Activated CD4-positive, alpha-beta T cell treated with anti-CD3 and anti-CD28 coated beads for 36 hours (primary cell): ENCODE results near the gene COL4A4. TPM values are rescaled to one million over a fixed set of nuclear protein-coding genes. Genes with fewer than 3 reads are reported as not detected.
"Not testable (repeated sequence)": the region's sequence is repeated elsewhere in the genome, so short reads cannot be mapped to it uniquely, and the experiment has no call there.

ENCODE experiments used
- ATAC-seq: fragments of 200-7000 bp; cut with Tn5 transposase; one replicate; pipeline ENCODE4 v1.10.0; 2021; ENCODE audit warnings: mild to moderate bottlenecking, moderate library complexity
- CTCF ChIA-PET: fragments of 350-600 bp; sonication (Branson Sonifier 250); formaldehyde crosslinking; loops from one replicate; lab custom pipeline; 2021; ENCODE audit warnings: antibody characterized with exemption; lab: Charles Lee
- POLR2A ChIA-PET: fragments of 350-600 bp; sonication (Branson Sonifier 250); formaldehyde crosslinking; loops from one replicate; lab custom pipeline; 2021; ENCODE audit warnings: antibody characterized with exemption, inconsistent platforms; lab: Charles Lee
- DNase-seq: peaks from one replicate; pipeline ENCODE4 v3.0.0-alpha.2; 2020
- H3K27ac Mint-ChIP-seq: one replicate; pipeline ENCODE4 v1.8.0; 2021; ENCODE audit warnings: mixed read lengths
- H3K27me3 Mint-ChIP-seq: one replicate; pipeline ENCODE4 v1.8.0; 2021; ENCODE audit warnings: mixed read lengths
- H3K36me3 Mint-ChIP-seq: one replicate; pipeline ENCODE4 v1.8.0; 2021; ENCODE audit warnings: low read depth, mixed read lengths
- H3K4me1 Mint-ChIP-seq: one replicate; pipeline ENCODE4 v1.8.0; 2021; ENCODE audit warnings: mixed read lengths
- H3K4me3 Mint-ChIP-seq: one replicate; pipeline ENCODE4 v1.8.0; 2021; ENCODE audit warnings: mild to moderate bottlenecking, moderate library complexity, mixed read lengths
- H3K9me3 Mint-ChIP-seq: one replicate; pipeline ENCODE4 v1.8.0; 2021; ENCODE audit warnings: low read depth, mixed read lengths
- intact Hi-C, 2 experiments: fragments of 100-400 bp; cut with DNase I in 1 of 2; cut with micrococcal nuclease in 1 of 2; formaldehyde crosslinking; loops; one replicate each; pipeline versions ENCODE4 v1.14.2 to v1.15.1; 2022 to 2024; cut with DNase I, micrococcal nuclease
- total RNA-seq, 2 experiments: library from RNA; stranded (reverse); gene quantifications; one replicate each; pipeline ENCODE4 v1.2.3, GENCODE V29; 2021

The COL4A4 gene
- total RNA-seq, 2 experiments from 2014 or later = not detected

DNA sequence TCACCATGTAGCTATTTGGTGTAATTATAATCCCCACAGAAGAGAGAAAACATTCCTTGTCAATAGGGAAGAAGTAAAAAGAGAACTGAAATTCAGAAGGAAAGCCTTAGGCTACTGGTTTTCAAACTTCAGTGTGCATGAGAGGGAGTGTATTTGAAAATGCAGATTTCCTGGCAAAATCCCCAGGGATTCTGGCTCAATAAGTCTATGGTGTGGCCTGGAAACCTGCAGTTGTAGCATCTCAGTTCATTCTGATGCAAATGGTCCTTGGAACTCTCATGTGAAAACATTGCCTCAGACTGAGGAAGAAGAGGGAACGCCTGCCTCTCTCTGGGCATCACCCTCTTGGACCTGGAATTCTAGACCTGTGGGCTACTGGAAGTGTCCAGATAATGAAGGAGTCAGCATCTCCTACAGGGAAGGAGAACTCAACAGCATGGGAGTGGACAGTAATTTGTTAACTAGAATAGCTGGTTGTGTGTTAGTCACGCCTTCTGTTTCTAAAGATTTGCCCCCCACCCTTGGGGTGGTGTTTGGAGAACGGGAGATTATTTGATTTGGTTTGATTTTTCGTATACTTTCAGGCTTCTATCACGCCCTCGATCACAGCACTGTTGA, 21.7 kb upstream of the COL4A4 start:
- POLR2A ChIA-PET = interaction anchor here (0.7 kb wide), 1 partner anchor 20 kb away, joined by 4 read pairs; no protein-coding TSS in a partner anchor
- CTCF ChIA-PET = no interaction called here

DNA sequence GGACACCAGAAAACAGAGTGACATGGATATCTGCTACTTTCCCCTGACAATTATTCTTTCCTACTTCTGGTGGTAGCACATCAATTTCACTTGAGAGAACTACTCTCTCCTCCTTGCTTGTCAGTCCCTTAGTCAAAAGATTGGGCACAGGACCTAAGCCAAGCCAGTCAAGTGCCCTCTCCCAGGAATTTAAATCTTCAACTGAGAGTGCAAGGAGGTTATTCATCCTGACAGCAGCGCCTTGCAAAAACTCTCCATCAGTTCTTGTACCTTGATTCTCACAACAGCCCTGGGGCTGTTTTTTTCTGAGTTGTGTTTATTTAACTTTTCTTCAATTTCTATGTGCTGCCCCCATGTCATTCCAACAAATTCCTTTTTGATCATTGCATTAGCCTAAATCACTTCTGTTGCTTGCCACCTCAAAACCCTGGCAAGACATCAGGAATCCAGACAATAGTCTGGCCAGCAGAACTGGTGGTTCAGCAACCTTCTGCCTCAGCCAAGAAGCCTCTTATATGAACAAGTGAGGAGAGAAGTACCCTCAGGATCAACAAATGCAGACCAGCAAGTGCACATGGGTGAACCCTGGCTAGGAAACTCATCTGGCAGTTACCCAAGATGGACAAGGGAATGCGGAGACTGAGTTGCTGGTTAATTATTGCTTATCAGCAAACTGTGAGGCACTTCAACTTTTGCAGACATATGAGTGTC, 19.8 kb upstream of the COL4A4 start:
- no peak for DNase-seq
- Mint-ChIP-seq H3K4me3 (no peak overlapping the region), H3K36me3 (no peaks in the 10 kb centered on the region), H3K27me3 (peaks cover 12% of the 10 kb centered on the region), H3K27ac (no peak overlapping the region), H3K4me1 (no peaks in the 10 kb centered on the region), H3K9me3 (no peaks in the 10 kb centered on the region)
- ChIA-PET CTCF (no interaction called here), POLR2A (no interaction called here)
- intact Hi-C loops = no loop called here
- ATAC-seq = no peak

More for the DNA sequence above, 21.7 kb upstream of the COL4A4 start:
- intact Hi-C loops = no loop called here
- Mint-ChIP-seq H3K4me3 (no peak overlapping the region), H3K4me1 (no peaks in the 10 kb centered on the region), H3K27me3 (peaks cover 14% of the 10 kb centered on the region), H3K27ac (no peak overlapping the region), H3K9me3 (no peaks in the 10 kb centered on the region), H3K36me3 (no peaks in the 10 kb centered on the region)
- DNase-seq = no peak
- no peak for ATAC-seq

DNA sequence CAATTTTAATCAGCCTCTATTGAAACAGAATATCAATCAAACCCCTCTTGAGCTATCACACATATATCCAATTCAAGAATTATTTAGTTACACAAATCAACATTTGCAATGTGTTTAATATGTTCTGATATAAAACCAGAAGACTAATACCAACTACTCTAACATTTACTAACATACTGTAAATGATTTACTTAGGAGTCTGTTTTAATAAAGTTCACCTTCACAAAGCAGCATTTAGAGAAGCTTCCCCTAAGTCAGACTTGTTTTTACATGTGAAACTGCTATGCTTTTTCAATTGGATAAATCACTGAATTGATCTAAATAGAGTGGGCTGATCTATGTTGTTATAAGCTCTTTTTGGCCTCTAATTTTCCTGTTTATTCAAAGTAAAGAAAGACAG, 18.8 kb upstream of the COL4A4 start:
- ATAC-seq (no peak), DNase-seq (no peak)
- H3K4me3 Mint-ChIP-seq = no peak overlapping the region
- no peaks in the 10 kb centered on the region for H3K9me3 Mint-ChIP-seq
- intact Hi-C loops = no loop called here
- no peaks in the 10 kb centered on the region for H3K36me3 Mint-ChIP-seq
- ChIA-PET POLR2A (no interaction called here), CTCF (interaction anchor here (0.7 kb wide), 1 partner anchor 1501 kb away, joined by 3 read pairs; no protein-coding TSS in a partner anchor)
- H3K27ac Mint-ChIP-seq = no peak overlapping the region
- H3K27me3 Mint-ChIP-seq = peaks cover 11% of the 10 kb centered on the region
- H3K4me1 Mint-ChIP-seq = no peaks in the 10 kb centered on the region

DNA sequence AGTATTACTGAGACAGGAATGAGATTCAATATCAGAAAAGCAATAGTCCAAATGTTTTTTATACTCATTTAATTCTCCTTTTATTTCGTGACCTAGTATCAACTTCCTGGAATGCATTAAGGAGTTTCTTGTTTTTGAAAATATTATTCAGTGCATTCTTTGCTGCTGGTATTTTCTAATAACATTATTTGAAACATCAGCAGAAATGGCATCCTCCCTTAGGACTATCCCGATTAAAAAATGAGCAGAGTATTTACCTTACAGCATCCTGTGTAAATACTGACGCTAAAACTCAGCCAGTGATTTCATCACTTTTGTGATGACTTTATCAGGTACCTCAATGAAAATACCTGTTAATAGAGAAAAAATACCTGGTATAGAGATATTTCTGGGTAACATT, 16.8 kb upstream of the COL4A4 start:
- intact Hi-C loops = no loop called here
- Mint-ChIP-seq H3K4me1 (no peaks in the 10 kb centered on the region), H3K27me3 (peaks cover 7% of the 10 kb centered on the region), H3K36me3 (no peaks in the 10 kb centered on the region), H3K27ac (no peak overlapping the region), H3K4me3 (no peak overlapping the region), H3K9me3 (no peaks in the 10 kb centered on the region)
- ChIA-PET POLR2A (no interaction called here), CTCF (no interaction called here)
- ATAC-seq (no peak), DNase-seq (no peak)

- H3K9me3 Mint-ChIP-seq = no peaks in the 10 kb centered on the region
- ATAC-seq (no peak), DNase-seq (no peak)
- POLR2A ChIA-PET = no interaction called here
- peaks cover 7% of the 10 kb centered on the region for H3K27me3 Mint-ChIP-seq
- H3K4me1 Mint-ChIP-seq = no peaks in the 10 kb centered on the region
- intact Hi-C loops = no loop called here
- no peak overlapping the region for H3K27ac Mint-ChIP-seq
- no peaks in the 10 kb centered on the region for H3K36me3 Mint-ChIP-seq
- CTCF ChIA-PET = no interaction called here
- no peak overlapping the region for H3K4me3 Mint-ChIP-seq
Measured at GRCh38 chr2:227179988-227180685, 16.1 kb upstream of the COL4A4 start.

DNA sequence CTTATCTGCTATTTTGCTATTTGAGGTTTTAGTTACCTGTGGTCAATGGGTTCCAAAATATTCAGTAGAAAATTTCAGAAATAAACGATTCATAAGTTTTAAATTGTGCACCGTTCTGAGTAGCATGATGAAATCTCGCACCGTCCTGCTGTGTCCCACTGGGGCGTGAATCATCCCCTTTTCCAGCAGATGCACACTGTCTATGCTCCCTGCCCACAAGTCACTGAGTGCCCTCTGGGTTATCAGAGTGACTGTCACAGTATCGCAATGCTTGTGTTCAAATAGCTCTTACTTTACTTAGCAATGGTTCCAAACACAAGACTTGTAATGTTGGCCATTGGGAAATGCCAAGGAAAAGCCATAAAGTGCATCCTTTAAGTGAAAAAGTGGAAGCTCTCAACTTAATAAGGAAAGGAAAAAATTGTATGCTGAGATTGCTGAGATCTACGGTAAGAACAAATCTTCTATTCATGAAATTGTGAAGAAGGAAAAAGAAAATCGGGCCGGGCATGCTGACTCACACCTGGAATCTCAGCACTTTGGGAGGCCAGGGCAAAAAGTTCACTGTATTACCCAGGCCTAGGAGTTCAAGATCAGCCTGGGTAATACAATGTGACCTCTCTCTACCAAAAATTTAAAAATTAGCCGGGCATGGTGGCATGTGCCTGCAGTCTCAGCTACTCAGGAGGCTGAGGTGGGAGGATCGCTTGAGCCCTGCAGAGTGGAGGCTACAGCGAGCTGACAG, 13.8 kb upstream of the COL4A4 start:
- Mint-ChIP-seq H3K27me3 (peaks cover 6% of the 10 kb centered on the region), H3K36me3 (no peaks in the 10 kb centered on the region), H3K4me1 (no peaks in the 10 kb centered on the region), H3K9me3 (no peaks in the 10 kb centered on the region), H3K27ac (no peak overlapping the region), H3K4me3 (no peak overlapping the region)
- POLR2A ChIA-PET = interaction anchor here (0.6 kb wide), 1 partner anchor 68 kb away, joined by 3 read pairs; no protein-coding TSS in a partner anchor
- no peak for DNase-seq
- ATAC-seq = no peak
- intact Hi-C loops = no loop called here
- CTCF ChIA-PET = interaction anchor here (0.5 kb wide), 1 partner anchor 15 kb away, joined by 3 read pairs; no protein-coding TSS in a partner anchor

DNA sequence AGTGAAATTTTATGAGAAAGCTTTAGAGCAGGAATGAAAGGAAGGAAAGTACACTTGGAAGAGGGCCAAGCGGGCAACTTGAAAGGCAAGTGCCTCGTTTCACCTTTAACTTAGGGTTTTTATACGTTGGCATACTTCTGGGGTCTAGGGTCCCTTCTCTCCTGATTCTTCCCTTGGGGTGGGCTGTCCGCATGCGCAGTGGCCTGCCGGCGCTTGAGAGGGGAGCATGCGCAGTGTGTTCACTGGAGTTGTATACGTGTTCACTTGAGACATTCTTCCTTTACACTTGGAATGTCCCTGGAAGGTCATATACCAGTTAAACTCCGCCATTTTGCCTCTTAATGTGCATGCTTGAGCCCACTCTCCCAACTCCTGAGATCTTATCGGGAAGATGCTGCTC, 7.8 kb upstream of the COL4A4 start:
- H3K36me3 Mint-ChIP-seq, CTCF ChIA-PET, POLR2A ChIA-PET: not testable (repeated sequence)

DNA sequence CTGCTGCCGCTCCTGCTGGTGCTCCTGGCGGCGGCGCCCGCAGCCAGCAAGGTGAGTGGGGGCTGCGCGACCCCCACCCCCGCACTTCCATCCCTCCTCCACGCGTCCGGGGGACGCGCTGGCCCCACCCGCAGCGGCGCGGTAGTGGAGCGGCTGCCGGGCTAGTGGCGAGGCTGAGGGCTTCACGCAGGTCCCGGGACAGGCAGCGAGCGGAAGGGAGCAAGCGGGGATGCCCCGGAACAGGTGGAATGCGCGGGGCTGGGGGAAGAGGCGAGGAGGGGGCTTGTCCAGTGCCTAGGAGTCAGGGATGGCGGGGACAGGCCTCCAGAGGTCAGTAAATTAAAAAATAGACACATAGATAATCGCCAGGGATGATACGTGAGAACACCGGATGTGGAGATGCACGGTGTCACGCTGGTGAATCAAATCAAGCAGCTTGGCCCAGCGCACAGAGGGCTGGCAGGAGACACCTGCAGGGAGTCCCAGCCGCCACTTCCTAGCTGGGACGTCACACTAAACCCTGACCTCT, 822 bp upstream of the COL4A4 start:
- no peaks in the 10 kb centered on the region for H3K36me3 Mint-ChIP-seq
- H3K4me1 Mint-ChIP-seq = peaks cover 4% of the 10 kb centered on the region
- peak; percentile 55 for DNase-seq
- peaks cover 2% of the 10 kb centered on the region for H3K9me3 Mint-ChIP-seq
- peaks cover 52% of the 10 kb centered on the region for H3K27me3 Mint-ChIP-seq
- peak; percentile 87 for ATAC-seq
- intact Hi-C loops = no loop called here
- CTCF ChIA-PET = interaction anchor here (0.6 kb wide), 1 partner anchor 32 kb away, joined by 3 read pairs; no protein-coding TSS in a partner anchor
- POLR2A ChIA-PET = no interaction called here
- peak overlapping the region; percentile 32 for H3K4me3 Mint-ChIP-seq
- H3K27ac Mint-ChIP-seq = no peak overlapping the region

More for the DNA sequence above, 7.8 kb upstream of the COL4A4 start:
- peaks cover 14% of the 10 kb centered on the region for H3K27me3 Mint-ChIP-seq
- H3K9me3 Mint-ChIP-seq, H3K4me3 Mint-ChIP-seq, ATAC-seq, intact Hi-C loops, H3K27ac Mint-ChIP-seq, H3K4me1 Mint-ChIP-seq, DNase-seq: not testable (repeated sequence)

DNA sequence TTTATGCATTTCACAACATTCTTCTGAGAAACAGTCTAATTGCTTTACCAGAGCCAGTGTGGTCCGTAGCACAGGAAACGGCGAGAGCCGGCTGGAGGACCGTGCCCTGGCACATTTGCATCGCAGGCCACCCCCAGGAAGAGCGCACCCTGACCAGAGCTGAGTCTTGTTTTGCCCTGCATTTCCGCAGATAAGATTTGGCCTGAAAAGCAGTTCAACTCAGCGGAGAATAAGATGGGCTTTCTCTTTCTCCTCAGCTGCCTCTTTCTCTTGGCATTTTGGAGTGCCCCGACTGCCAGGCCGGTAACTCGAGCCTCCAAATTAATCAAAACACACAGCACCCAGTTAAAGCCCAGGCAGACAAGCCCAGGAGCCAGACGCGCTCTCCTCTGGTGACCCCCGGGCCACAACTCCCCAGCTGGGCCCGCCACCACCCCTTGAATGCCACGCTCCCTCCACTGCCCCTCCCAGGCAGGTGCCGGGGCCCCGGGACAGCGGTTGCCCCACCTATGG, 464 bp downstream of the COL4A4 start:
- POLR2A ChIA-PET = no interaction called here
- no peak for ATAC-seq
- Mint-ChIP-seq H3K27ac (no peak overlapping the region), H3K27me3 (peaks cover 57% of the 10 kb centered on the region), H3K4me3 (peak overlapping the region; percentile 10), H3K9me3 (peaks cover 8% of the 10 kb centered on the region), H3K36me3 (no peaks in the 10 kb centered on the region), H3K4me1 (peaks cover 4% of the 10 kb centered on the region)
- intact Hi-C loops = no loop called here
- DNase-seq = no peak
- CTCF ChIA-PET = interaction anchor here (0.7 kb wide), 1 partner anchor 14 kb away, joined by 3 read pairs; no protein-coding TSS in a partner anchor

DNA sequence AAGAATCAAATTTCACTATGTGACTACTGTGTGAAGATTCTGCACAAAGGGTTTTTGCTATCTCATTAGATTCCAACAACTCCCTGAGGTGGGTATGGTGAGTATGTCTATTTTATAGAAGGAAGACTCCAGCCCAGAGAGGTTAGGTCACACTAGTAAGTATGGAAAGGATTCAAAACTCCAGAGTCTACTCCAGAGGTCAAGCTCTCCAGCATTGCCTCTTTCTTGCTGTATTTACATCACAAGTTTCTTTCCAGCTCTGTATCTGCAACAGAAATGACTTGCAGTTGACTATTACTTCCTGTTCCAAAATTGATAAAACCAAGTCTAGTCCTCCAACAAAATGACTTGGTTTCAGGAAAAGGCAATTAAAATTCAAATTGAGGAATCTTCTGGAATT, 2.1 kb downstream of the COL4A4 start:
- CTCF ChIA-PET = no interaction called here
- H3K4me1 Mint-ChIP-seq = peaks cover 4% of the 10 kb centered on the region

GRCh38 chr2:227160164-227160563, 3.8 kb downstream of the COL4A4 start:
- Mint-ChIP-seq H3K27ac (no peak overlapping the region), H3K4me1 (peaks cover 4% of the 10 kb centered on the region), H3K27me3 (peaks cover 49% of the 10 kb centered on the region), H3K36me3 (no peaks in the 10 kb centered on the region), H3K4me3 (no peak overlapping the region), H3K9me3 (peaks cover 8% of the 10 kb centered on the region)
- CTCF ChIA-PET = no interaction called here
- intact Hi-C loops = no loop called here
- DNase-seq = no peak
- POLR2A ChIA-PET = no interaction called here
- ATAC-seq = no peak

More for the DNA sequence above, 2.1 kb downstream of the COL4A4 start:
- no peaks in the 10 kb centered on the region for H3K36me3 Mint-ChIP-seq
- peaks cover 56% of the 10 kb centered on the region for H3K27me3 Mint-ChIP-seq
- no peak overlapping the region for H3K4me3 Mint-ChIP-seq
- POLR2A ChIA-PET = interaction anchor here (0.6 kb wide), 1 partner anchor 16 kb away, joined by 5 read pairs; no protein-coding TSS in a partner anchor
- no peak for ATAC-seq
- peaks cover 8% of the 10 kb centered on the region for H3K9me3 Mint-ChIP-seq
- no peak overlapping the region for H3K27ac Mint-ChIP-seq
- no peak for DNase-seq
- intact Hi-C loops = no loop called here
